ENCODE measurements around the gene ALKBH5.

DNA sequence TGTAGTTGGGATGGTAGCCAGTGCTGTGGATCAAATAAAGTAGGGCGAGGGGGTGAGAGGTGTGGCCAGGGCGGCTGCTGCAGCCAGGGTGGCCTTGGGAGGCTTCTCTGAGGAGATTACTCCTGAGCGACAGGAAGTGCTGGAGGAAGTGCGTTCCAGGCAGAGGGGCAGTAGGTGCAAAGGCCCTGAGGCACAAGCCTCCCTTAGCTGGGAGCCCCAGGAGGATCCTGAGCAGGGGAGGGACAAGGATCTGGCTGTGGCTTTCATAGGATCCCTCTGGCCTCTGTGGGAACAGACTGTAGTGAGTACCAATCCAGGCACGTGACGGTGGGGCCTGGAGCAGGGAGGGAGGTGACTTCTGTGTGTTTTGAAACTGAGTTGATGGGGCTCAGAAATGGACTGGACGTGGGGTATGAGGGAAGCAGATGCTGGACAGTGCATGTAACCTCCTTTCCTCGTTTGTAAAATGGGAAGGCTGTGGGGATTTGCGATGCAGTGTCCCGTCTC, 44.6 kb downstream of the ALKBH5 start:
- TF ChIP-seq, protein P1, sequence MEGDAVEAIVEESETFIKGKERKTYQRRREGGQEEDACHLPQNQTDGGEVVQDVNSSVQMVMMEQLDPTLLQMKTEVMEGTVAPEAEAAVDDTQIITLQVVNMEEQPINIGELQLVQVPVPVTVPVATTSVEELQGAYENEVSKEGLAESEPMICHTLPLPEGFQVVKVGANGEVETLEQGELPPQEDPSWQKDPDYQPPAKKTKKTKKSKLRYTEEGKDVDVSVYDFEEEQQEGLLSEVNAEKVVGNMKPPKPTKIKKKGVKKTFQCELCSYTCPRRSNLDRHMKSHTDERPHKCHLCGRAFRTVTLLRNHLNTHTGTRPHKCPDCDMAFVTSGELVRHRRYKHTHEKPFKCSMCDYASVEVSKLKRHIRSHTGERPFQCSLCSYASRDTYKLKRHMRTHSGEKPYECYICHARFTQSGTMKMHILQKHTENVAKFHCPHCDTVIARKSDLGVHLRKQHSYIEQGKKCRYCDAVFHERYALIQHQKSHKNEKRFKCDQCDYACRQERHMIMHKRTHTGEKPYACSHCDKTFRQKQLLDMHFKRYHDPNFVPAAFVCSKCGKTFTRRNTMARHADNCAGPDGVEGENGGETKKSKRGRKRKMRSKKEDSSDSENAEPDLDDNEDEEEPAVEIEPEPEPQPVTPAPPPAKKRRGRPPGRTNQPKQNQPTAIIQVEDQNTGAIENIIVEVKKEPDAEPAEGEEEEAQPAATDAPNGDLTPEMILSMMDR (IDR thresholded peaks at IDR 0.05), result no peak
- TF ChIP-seq POLR2A (IDR thresholded peaks at IDR 0.05), result no peak
- TF ChIP-seq EP300 (IDR thresholded peaks at IDR 0.05), result no peak
